CD4-positive, alpha-beta memory T cell (primary cell): ENCODE data around the gene ADGRB2. TPM values are rescaled to one million over a fixed set of nuclear protein-coding genes. Genes with fewer than 3 reads are reported as not detected.

Source experiments
- CTCF ChIA-PET: fragments of 350-600 bp; sonication (Branson Sonifier 250); formaldehyde crosslinking; loops from one replicate; lab custom pipeline; 2021; ENCODE audit warnings: inconsistent platforms; ENCODE audit not compliant: partially characterized antibody; lab: Charles Lee
- POLR2A ChIA-PET: fragments of 350-600 bp; sonication (Branson Sonifier 250); formaldehyde crosslinking; loops from one replicate; lab custom pipeline; 2021; ENCODE audit not compliant: partially characterized antibody; lab: Charles Lee
- DNase-seq, 5 donors: peaks; one replicate each; pipeline versions ENCODE4 v3.0.0 to v3.0.0-alpha.2; 2020 to 2022; ENCODE audit warnings: mixed read lengths in 1 of 5
- H3K27ac ChIP-seq: one replicate; pipeline ENCODE4 v1.7.0; 2013; ENCODE audit warnings: low read depth, low read length
- H3K27me3 ChIP-seq: 2 replicates; pipeline ENCODE4 v1.7.0; 2013; ENCODE audit warnings: mild to moderate bottlenecking, low read length, moderate library complexity; ENCODE audit not compliant: insufficient read depth
- H3K36me3 ChIP-seq: 2 replicates; pipeline ENCODE4 v1.7.0; 2013; ENCODE audit warnings: mild to moderate bottlenecking, low read length, moderate library complexity; ENCODE audit not compliant: insufficient read depth
- H3K4me1 ChIP-seq: 2 replicates; pipeline ENCODE4 v1.7.0; 2013; ENCODE audit warnings: mild to moderate bottlenecking, low read length, moderate library complexity; ENCODE audit not compliant: insufficient read depth
- H3K4me3 ChIP-seq, 2 donors: one replicate each; pipeline ENCODE4 v1.7.0; 2013; ENCODE audit warnings: low read length in 2 of 2, mild to moderate bottlenecking in 1 of 2
- H3K9me3 ChIP-seq, 2 donors: one replicate each; pipeline ENCODE4 v1.7.0; 2013; ENCODE audit warnings: low read length in 2 of 2, control low read depth in 1 of 2; ENCODE audit not compliant: control insufficient read depth in 1 of 2
- H3K27ac Mint-ChIP-seq, 7 donors: one replicate each; pipeline ENCODE4 v1.8.0; 2020 to 2021; ENCODE audit warnings: mixed read lengths in 7 of 7, mild to moderate bottlenecking in 6 of 7, inconsistent platforms in 3 of 7, moderate library complexity in 3 of 7
- H3K27me3 Mint-ChIP-seq, 2 donors: one replicate each; pipeline ENCODE4 v1.8.0; 2020 to 2021; ENCODE audit warnings: mixed read lengths in 2 of 2
- H3K36me3 Mint-ChIP-seq, 2 donors: one replicate each; pipeline ENCODE4 v1.8.0; 2020 to 2021; ENCODE audit warnings: mixed read lengths in 2 of 2, inconsistent platforms in 1 of 2, mild to moderate bottlenecking in 1 of 2
- H3K4me1 Mint-ChIP-seq, 4 donors: one replicate each; pipeline ENCODE4 v1.8.0; 2020 to 2021; ENCODE audit warnings: mixed read lengths in 4 of 4, mild to moderate bottlenecking in 1 of 4
- H3K4me3 Mint-ChIP-seq, 8 donors: one replicate each; pipeline ENCODE4 v1.8.0; 2020 to 2021; ENCODE audit warnings: mixed read lengths in 8 of 8, mild to moderate bottlenecking in 7 of 8, moderate library complexity in 6 of 8, inconsistent platforms in 3 of 8
- H3K9me3 Mint-ChIP-seq, 8 donors: one replicate each; pipeline ENCODE4 v1.8.0; 2020 to 2021; ENCODE audit warnings: mixed read lengths in 8 of 8, mild to moderate bottlenecking in 5 of 8, inconsistent platforms in 3 of 8, moderate library complexity in 1 of 8
- intact Hi-C: fragments of 100-400 bp; cut with micrococcal nuclease; formaldehyde crosslinking; loops from one replicate; pipeline ENCODE4 v1.15.1; 2023
- polyA plus RNA-seq, 2 donors: library from polyadenylated mRNA; unstranded; fragments of 300-500 nt; fragmentation: Illumina TruSeq; gene quantifications; one replicate each; pipeline ENCODE4 v1.2.3, GENCODE V29; 2021
- total RNA-seq, 2 experiments: library from RNA; stranded (reverse); gene quantifications; one replicate each; pipeline ENCODE4 v1.2.3, GENCODE V29; 2021

The ADGRB2 gene, protein sequence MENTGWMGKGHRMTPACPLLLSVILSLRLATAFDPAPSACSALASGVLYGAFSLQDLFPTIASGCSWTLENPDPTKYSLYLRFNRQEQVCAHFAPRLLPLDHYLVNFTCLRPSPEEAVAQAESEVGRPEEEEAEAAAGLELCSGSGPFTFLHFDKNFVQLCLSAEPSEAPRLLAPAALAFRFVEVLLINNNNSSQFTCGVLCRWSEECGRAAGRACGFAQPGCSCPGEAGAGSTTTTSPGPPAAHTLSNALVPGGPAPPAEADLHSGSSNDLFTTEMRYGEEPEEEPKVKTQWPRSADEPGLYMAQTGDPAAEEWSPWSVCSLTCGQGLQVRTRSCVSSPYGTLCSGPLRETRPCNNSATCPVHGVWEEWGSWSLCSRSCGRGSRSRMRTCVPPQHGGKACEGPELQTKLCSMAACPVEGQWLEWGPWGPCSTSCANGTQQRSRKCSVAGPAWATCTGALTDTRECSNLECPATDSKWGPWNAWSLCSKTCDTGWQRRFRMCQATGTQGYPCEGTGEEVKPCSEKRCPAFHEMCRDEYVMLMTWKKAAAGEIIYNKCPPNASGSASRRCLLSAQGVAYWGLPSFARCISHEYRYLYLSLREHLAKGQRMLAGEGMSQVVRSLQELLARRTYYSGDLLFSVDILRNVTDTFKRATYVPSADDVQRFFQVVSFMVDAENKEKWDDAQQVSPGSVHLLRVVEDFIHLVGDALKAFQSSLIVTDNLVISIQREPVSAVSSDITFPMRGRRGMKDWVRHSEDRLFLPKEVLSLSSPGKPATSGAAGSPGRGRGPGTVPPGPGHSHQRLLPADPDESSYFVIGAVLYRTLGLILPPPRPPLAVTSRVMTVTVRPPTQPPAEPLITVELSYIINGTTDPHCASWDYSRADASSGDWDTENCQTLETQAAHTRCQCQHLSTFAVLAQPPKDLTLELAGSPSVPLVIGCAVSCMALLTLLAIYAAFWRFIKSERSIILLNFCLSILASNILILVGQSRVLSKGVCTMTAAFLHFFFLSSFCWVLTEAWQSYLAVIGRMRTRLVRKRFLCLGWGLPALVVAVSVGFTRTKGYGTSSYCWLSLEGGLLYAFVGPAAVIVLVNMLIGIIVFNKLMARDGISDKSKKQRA (N-terminal part only)
- 1 to 10 TPM; 1.5 to 2.0 TPM for total RNA-seq
- polyA plus RNA-seq, result under 1 TPM in 1 of 2 donors, not detected in 1; 0.55 TPM

DNA sequence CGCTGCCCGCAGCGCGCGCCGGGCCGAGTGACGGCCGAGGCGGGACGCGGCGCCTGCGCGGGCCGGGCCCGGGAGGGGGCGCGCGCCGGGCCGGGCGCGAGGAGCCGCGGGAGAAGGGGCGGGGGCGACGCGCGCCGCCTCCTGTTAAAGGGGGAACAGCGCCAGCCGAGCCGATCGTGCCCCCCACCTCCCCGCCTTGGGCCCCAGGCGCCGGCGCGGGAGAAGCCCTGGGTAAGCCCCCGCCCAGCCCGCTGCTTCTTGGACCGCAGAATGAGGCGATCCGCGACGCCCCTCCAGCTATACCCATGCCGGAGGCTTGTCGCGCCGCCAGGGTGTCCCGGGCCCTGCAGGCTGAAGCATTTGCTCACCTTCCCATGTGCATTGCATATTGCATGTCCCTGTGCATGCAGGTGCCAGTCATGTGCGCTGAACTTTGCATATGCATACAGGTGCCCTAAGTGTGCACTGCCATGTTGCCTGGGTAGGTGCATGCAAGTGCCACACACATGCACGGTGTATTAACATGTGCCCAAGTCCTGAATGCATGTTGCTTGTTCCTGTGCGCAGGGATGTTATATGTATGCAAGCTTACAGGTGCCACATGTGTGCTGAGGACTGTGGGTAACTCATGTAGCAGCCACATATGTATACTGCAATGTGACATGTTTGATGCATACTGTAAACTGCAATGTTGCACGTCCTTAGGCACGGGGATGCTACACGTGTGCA lies at the start of gene ADGRB2:
Gene ADGRB2, minus strand, starts transcription at position 29 of the 729 bp plus-strand sequence. CDS start 7,119 bp downstream, outside the sequence.
- Histone ChIP-seq H3K36me3 (no peaks in the 10 kb centered on the region), H3K4me1 (peaks cover 44% of the 10 kb centered on the region), H3K9me3 (no peaks in the 10 kb centered on the region), H3K27ac (no peak within 1 kb of the TSS), H3K27me3 (peaks cover 10% of the 10 kb centered on the region), H3K4me3 (peak within 1 kb of the TSS; percentile 51 to 61)
- H3K9me3 Mint-ChIP-seq, result no peaks in the 10 kb centered on the region
- peak within 1 kb of the TSS in 4 of 7 donors; percentile 15 to 67 (median 43) for H3K27ac Mint-ChIP-seq
- peak within 1 kb of the TSS; percentile 79 to 95 (median 84) for H3K4me3 Mint-ChIP-seq
- intact Hi-C loops, result loop anchor here (1.0 to 10.0 kb wide), 3 partner anchors 24 to 440 kb away; partner anchors contain the start of genes CCDC28B, DCDC2B, IQCC and PTP4A2
- peak in 3 of 5 donors; percentile 12 to 59 (median 16) for DNase-seq
- no peaks in the 10 kb centered on the region for H3K36me3 Mint-ChIP-seq
- ChIA-PET POLR2A (interaction anchor here (3.5 kb wide), 1 partner anchor 24 kb away, joined by 32 read pairs; no protein-coding TSS in a partner anchor), CTCF (interaction anchor here (0.6 to 4.2 kb wide), 2 partner anchors 25 to 30 kb away, joined by 3 to 24 read pairs; no protein-coding TSS in a partner anchor)
- H3K4me1 Mint-ChIP-seq, result peaks cover 18 to 51% (median 25%) of the 10 kb centered on the region in 4 donors
- H3K27me3 Mint-ChIP-seq, result peaks cover 0 to 2% of the 10 kb centered on the region in 2 donors

DNA sequence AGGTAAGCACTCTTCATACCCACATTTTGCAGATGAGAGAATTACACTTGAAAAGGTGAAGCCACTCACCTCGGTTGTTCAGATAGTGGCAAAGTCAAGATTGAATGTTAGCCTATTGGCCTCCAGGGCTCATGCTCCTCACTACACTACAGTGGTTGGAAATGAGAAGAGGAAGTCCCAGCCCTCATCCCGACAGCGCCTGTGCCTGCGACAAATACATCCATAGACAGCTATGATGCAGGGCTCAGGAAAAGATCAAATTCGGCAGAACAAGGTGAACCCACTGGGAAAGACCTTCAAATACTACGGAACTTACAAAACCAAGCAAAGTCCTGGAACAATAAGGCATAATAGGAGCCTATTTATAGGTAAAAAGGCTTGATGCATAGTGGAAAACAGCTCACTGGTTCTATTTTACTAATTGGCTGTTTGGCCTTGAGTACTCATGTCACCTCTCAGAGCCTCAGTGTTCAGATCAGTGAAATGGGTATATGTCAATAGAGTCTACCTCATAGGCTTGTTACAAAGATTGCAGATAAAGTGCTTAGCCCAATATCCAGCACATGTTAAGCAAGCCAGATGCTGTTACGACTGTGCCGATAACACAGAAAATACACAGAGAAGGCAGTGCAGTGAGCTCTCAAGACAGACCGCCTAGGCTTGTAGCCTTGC lies 48.2 kb upstream of the ADGRB2 start:
- Mint-ChIP-seq H3K27me3 (no peaks in the 10 kb centered on the region), H3K4me1 (peaks cover 7 to 18% (median 11%) of the 10 kb centered on the region in 4 donors), H3K4me3 (no peak overlapping the region), H3K27ac (no peak overlapping the region), H3K9me3 (peaks cover 0 to 2% (median 0%) of the 10 kb centered on the region in 8 donors), H3K36me3 (no peaks in the 10 kb centered on the region)
- ChIA-PET CTCF (interaction anchor here (6.8 kb wide), 1 partner anchor 151 kb away, joined by 105 read pairs; no protein-coding TSS in a partner anchor), POLR2A (interaction anchor here (0.8 kb wide), 1 partner anchor 151 kb away, joined by 3 read pairs; no protein-coding TSS in a partner anchor)
- no peaks in the 10 kb centered on the region for H3K9me3 ChIP-seq
- no peaks in the 10 kb centered on the region for H3K27me3 ChIP-seq
- intact Hi-C loops, result no loop called here
- no peak overlapping the region for H3K27ac ChIP-seq
- no peak overlapping the region for H3K4me3 ChIP-seq
- peaks cover 8% of the 10 kb centered on the region for H3K4me1 ChIP-seq
- DNase-seq, result no peak
- no peaks in the 10 kb centered on the region for H3K36me3 ChIP-seq

DNA sequence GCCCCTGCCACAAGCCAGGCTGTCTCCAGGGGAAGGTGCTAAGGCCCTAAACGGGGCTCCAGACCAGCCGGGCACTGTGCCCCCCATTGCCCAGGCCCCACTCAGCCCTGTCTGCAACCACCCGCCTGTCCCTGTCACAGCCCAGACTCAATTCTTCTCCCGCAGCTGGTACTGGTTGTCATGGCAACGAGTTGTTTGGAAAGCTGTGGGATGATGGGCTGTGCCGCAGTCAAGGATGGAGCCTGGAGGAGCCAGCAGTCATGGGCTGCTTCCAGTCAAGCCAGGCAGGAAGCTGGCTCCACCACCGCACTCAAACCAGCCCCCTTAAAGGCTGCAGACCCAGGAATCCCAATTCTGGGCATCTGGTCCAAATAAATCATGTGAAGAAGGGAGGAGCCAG lies 47.5 kb upstream of the ADGRB2 start:
- Histone ChIP-seq H3K9me3 (no peaks in the 10 kb centered on the region), H3K27ac (no peak overlapping the region), H3K27me3 (no peaks in the 10 kb centered on the region), H3K36me3 (no peaks in the 10 kb centered on the region), H3K4me1 (peaks cover 8% of the 10 kb centered on the region), H3K4me3 (no peak overlapping the region)
- no peak overlapping the region for H3K27ac Mint-ChIP-seq
- H3K9me3 Mint-ChIP-seq, result peaks cover 0 to 2% (median 0%) of the 10 kb centered on the region in 8 donors
- H3K4me3 Mint-ChIP-seq, result no peak overlapping the region
- CTCF ChIA-PET, result interaction anchor here (1.0 to 2.1 kb wide), 3 partner anchors 49 to 154 kb away, joined by 3 to 7 read pairs (median 3); no protein-coding TSS in a partner anchor
- H3K4me1 Mint-ChIP-seq, result peaks cover 5 to 11% (median 8%) of the 10 kb centered on the region in 4 donors
- H3K36me3 Mint-ChIP-seq, result no peaks in the 10 kb centered on the region
- intact Hi-C loops, result no loop called here
- POLR2A ChIA-PET, result interaction anchor here (0.6 kb wide), 1 partner anchor 78 kb away, joined by 3 read pairs; no protein-coding TSS in a partner anchor
- H3K27me3 Mint-ChIP-seq, result peaks cover 0 to 1% of the 10 kb centered on the region in 2 donors
- no peak for DNase-seq

DNA sequence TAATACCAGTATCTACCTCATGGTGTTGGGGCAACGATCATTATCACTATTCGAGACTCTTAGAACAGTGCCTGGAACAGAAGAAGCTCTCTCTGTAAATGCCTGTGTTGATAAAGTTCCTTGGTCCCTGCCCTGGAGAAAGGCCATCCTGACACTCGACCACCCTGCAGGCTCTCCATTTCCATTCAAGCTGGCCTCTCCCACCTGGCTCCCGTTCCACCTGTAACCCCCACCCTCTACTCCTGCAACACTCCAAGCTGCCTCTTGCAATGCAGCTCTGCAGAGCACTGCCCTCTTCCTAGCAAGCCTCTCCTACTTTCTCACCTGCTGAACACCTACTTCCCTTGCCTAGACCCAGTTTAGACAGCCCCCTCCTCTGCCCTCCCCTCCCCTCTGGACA lies 45.6 kb upstream of the ADGRB2 start:
- Histone ChIP-seq H3K4me1 (no peaks in the 10 kb centered on the region), H3K27ac (no peak overlapping the region), H3K36me3 (no peaks in the 10 kb centered on the region), H3K9me3 (no peaks in the 10 kb centered on the region), H3K4me3 (no peak overlapping the region), H3K27me3 (no peaks in the 10 kb centered on the region)
- Mint-ChIP-seq H3K9me3 (peaks cover 0 to 2% (median 0%) of the 10 kb centered on the region in 8 donors), H3K27ac (no peak overlapping the region), H3K36me3 (no peaks in the 10 kb centered on the region), H3K4me3 (no peak overlapping the region), H3K4me1 (no peaks in the 10 kb centered on the region), H3K27me3 (peaks cover 0 to 1% of the 10 kb centered on the region in 2 donors)
- POLR2A ChIA-PET, result no interaction called here
- CTCF ChIA-PET, result interaction anchor here (1.0 to 2.1 kb wide), 2 partner anchors 129 to 154 kb away, joined by 3 to 7 read pairs; no protein-coding TSS in a partner anchor
- no peak for DNase-seq
- intact Hi-C loops, result no loop called here

DNA sequence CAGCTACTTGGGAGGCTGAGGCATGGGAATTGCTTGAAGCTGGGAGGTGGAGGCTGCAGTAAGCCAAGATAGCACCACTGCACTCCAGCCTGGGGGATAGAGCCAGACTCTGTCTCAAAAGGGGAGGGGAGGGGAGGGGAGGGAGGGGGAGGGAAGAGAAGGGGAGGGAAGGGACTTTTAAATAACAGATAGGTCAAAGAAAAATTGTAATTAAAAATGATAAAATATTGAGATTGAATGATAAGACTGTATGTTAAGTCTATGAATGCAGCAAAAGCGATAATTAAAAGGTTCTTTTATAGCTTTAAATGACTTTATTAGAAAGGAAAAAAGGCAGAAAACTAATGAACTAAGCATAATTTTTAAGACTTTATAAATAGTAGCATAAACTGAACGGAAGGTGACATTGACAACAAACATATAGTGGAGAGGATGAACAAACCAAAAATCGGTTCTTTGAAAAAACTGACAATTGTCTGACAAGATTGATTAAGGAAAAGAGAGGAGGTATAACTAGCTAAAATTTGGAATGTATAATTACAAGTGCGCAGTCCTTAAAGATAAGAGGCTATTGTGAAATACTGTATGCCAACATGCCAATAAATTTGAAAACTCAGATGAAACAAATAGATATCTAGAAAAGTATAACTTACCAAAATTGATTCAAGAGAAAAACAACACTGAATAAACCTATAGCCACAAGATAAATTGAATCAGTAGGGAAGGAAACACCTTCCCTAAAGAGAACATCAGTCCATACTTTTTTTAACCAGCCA lies 43.3 kb upstream of the ADGRB2 start:
- POLR2A ChIA-PET, result interaction anchor here (1.1 kb wide), 1 partner anchor 125 kb away, joined by 3 read pairs; no protein-coding TSS in a partner anchor
- no peak for DNase-seq
- peaks cover 0 to 1% of the 10 kb centered on the region in 2 donors for H3K27me3 Mint-ChIP-seq
- CTCF ChIA-PET, result interaction anchor here (1.2 kb wide), 1 partner anchor 156 kb away, joined by 3 read pairs; no protein-coding TSS in a partner anchor
- peaks cover 0 to 6% (median 3%) of the 10 kb centered on the region in 4 donors for H3K4me1 Mint-ChIP-seq
- H3K27ac Mint-ChIP-seq, result no peak overlapping the region
- Histone ChIP-seq H3K27me3 (no peaks in the 10 kb centered on the region), H3K27ac (no peak overlapping the region), H3K4me1 (no peaks in the 10 kb centered on the region), H3K36me3 (no peaks in the 10 kb centered on the region), H3K9me3 (no peaks in the 10 kb centered on the region), H3K4me3 (no peak overlapping the region)
- H3K9me3 Mint-ChIP-seq, result peaks cover 0 to 2% (median 0%) of the 10 kb centered on the region in 8 donors
- no peak overlapping the region for H3K4me3 Mint-ChIP-seq
- intact Hi-C loops, result no loop called here
- H3K36me3 Mint-ChIP-seq, result no peaks in the 10 kb centered on the region
